Keratinocyte (primary cell): ENCODE data around the gene CCDC201.

ENCODE experiments used
- EZH2 ChIP-seq: IDR thresholded peaks from one replicate; pipeline ENCODE4 v1.6.1; 2012; ENCODE audit warnings: inconsistent platforms, mild to moderate bottlenecking, low read length, moderate library complexity
- TF ChIP-seq, protein P1 (sequence below), 3 experiments: IDR thresholded peaks in 1 of 3; conservative IDR thresholded peaks in 1 of 3; optimal IDR thresholded peaks in 1 of 3; 2 replicates in 2 of 3; 3 replicates in 1 of 3; pipeline versions ENCODE3 to v1.5.1; 2011; ENCODE audit warnings: low read length in 3 of 3, mild to moderate bottlenecking in 3 of 3, moderate library complexity in 2 of 3, control low read depth in 1 of 3, inconsistent platforms in 1 of 3; ENCODE audit not compliant: insufficient read depth in 2 of 3; ENCODE audit errors: extremely low read depth in 1 of 3

DNA sequence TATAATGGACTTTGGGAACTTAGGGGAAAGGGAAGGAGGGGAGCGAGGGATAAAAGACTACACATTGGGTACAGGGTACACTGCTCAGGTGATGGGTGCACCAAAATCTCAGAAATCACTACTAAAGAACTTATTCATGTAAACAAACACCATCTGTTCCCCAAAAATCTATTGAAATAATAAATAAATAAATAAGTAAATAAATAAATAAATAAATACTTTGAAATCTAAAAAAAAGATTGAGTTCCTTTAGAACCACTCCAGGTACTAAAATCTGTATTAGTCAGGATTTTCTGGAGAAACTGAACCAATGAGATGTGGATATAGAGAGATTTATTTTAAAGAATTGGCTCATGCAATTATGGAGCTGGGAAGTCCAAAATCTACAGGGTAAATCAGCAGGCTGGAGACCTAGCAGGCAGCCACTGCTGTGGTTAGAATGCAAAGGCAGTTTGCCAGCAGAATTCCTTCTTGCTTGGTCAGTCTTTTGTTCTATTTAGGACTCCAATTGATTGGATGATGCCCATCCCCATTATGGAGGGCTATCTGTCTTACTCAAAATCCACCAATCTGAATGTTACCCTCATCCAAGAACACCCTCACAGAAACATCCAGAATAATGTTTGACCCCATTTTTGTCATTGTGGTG is 24.3 kb upstream of the CCDC201 start:
- TF ChIP-seq, protein P1, sequence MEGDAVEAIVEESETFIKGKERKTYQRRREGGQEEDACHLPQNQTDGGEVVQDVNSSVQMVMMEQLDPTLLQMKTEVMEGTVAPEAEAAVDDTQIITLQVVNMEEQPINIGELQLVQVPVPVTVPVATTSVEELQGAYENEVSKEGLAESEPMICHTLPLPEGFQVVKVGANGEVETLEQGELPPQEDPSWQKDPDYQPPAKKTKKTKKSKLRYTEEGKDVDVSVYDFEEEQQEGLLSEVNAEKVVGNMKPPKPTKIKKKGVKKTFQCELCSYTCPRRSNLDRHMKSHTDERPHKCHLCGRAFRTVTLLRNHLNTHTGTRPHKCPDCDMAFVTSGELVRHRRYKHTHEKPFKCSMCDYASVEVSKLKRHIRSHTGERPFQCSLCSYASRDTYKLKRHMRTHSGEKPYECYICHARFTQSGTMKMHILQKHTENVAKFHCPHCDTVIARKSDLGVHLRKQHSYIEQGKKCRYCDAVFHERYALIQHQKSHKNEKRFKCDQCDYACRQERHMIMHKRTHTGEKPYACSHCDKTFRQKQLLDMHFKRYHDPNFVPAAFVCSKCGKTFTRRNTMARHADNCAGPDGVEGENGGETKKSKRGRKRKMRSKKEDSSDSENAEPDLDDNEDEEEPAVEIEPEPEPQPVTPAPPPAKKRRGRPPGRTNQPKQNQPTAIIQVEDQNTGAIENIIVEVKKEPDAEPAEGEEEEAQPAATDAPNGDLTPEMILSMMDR (optimal IDR thresholded peaks at IDR 0.05 in 1 of 3, IDR thresholded peaks at IDR 0.05 in 1 of 3, conservative IDR thresholded peaks at IDR 0.05 in 1 of 3; ENCODE audit: extremely low read depth in 1 of 3, insufficient read depth in 2 of 3, low read length in 3 of 3) = no peak
- no peak for TF ChIP-seq EZH2
